Upper lobe of right lung (tissue), 1 donor: ENCODE measurements around the gene RNF214. TPM values are rescaled to one million over a fixed set of nuclear protein-coding genes. Genes with fewer than 3 reads are reported as not detected.
A peak's percentile ranks its signal among the peaks of the same experiment; 100 is the strongest.

Experiments used
- ATAC-seq: fragments of 200-7000 bp; cut with Tn5 transposase; one replicate; pipeline ENCODE4 v1.9.1; 2020; ENCODE audit warnings: mild to moderate bottlenecking, moderate library complexity
- DNase-seq: peaks from one replicate; pipeline ENCODE4 v3.0.0-alpha.2; 2020
- H3K27ac ChIP-seq: fragments of 200-600 bp; one replicate; pipeline ENCODE4 v1.8.0; 2022
- H3K27me3 ChIP-seq: fragments of 200-600 bp; one replicate; pipeline ENCODE4 v1.8.0; 2022; ENCODE audit warnings: mild to moderate bottlenecking
- H3K36me3 ChIP-seq: fragments of 200-600 bp; one replicate; pipeline ENCODE4 v1.8.0; 2022
- H3K4me1 ChIP-seq: fragments of 200-600 bp; one replicate; pipeline ENCODE4 v1.8.0; 2022
- H3K4me3 ChIP-seq: fragments of 200-600 bp; one replicate; pipeline ENCODE4 v1.8.0; 2022; ENCODE audit warnings: mild to moderate bottlenecking
- H3K9me3 ChIP-seq: fragments of 200-600 bp; one replicate; pipeline ENCODE4 v1.8.0; 2022
- intact Hi-C: fragments of 100-400 bp; cut with DNase I; formaldehyde crosslinking; loops from one replicate; pipeline ENCODE4 v1.11.0; 2022
- total RNA-seq: library from RNA; stranded (reverse); fragmentation: NEBNext Ultra II Directional; extraction: Animal tissue kit (Norgen Biotek cat#: 25700); gene quantifications from one replicate; pipeline ENCODE4 v1.2.1, GENCODE V29; 2021
- TF ChIP-seq, protein P1 (sequence below): fragments of 200-600 bp; IDR thresholded peaks from one replicate; pipeline ENCODE4 v1.8.0; 2022; ENCODE audit warnings: antibody characterized with exemption
- donor health status: DM: no; HTN: yes; CAD: no; lungs with severe emphysema.

RNF214 gene
- total RNA-seq, 1 donor from 2014 or later: 27.1 TPM

DNA sequence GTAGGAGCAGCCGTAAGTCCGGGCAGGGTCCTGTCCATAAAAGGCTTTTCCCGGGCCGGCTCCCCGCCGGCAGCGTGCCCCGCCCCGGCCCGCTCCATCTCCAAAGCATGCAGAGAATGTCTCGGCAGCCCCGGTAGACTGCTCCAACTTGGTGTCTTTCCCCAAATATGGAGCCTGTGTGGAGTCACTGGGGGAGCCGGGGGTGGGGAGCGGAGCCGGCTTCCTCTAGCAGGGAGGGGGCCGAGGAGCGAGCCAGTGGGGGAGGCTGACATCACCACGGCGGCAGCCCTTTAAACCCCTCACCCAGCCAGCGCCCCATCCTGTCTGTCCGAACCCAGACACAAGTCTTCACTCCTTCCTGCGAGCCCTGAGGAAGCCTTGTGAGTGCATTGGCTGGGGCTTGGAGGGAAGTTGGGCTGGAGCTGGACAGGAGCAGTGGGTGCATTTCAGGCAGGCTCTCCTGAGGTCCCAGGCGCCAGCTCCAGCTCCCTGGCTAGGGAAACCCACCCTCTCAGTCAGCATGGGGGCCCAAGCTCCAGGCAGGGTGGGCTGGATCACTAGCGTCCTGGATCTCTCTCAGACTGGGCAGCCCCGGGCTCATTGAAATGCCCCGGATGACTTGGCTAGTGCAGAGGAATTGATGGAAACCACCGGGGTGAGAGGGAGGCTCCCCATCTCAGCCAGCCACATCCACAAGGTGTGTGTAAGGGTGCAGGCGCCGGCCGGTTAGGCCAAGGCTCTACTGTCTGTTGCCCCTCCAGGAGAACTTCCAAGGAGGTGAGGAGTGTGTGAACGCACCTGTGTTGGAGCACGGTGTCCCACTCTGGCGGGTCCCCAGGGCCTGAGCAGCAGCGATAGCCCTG lies 33.2 kb upstream of the RNF214 start, which contains the start of gene TAGLN:
Gene TAGLN, plus strand, starts transcription at position 318 of the 863 bp plus-strand sequence. CDS start 3,644 bp downstream, outside the sequence.
- intact Hi-C loops: no loop called here
- DNase-seq (peak; percentile 78), ATAC-seq (peak; percentile 74)
- H3K4me1 ChIP-seq: peaks cover 18% of the 10 kb centered on the region
- H3K27ac ChIP-seq: peak within 1 kb of the TSS; percentile 85
- H3K9me3 ChIP-seq: no peaks in the 10 kb centered on the region
- H3K4me3 ChIP-seq: peak within 1 kb of the TSS; percentile 48
- no peaks in the 10 kb centered on the region for H3K27me3 ChIP-seq
- H3K36me3 ChIP-seq: peaks cover 17% of the 10 kb centered on the region
- TF ChIP-seq, protein P1, sequence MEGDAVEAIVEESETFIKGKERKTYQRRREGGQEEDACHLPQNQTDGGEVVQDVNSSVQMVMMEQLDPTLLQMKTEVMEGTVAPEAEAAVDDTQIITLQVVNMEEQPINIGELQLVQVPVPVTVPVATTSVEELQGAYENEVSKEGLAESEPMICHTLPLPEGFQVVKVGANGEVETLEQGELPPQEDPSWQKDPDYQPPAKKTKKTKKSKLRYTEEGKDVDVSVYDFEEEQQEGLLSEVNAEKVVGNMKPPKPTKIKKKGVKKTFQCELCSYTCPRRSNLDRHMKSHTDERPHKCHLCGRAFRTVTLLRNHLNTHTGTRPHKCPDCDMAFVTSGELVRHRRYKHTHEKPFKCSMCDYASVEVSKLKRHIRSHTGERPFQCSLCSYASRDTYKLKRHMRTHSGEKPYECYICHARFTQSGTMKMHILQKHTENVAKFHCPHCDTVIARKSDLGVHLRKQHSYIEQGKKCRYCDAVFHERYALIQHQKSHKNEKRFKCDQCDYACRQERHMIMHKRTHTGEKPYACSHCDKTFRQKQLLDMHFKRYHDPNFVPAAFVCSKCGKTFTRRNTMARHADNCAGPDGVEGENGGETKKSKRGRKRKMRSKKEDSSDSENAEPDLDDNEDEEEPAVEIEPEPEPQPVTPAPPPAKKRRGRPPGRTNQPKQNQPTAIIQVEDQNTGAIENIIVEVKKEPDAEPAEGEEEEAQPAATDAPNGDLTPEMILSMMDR: no peak

GRCh38 chr11:117199916-117200812 lies 32.3 kb upstream of the RNF214 start:
- ATAC-seq: no peak
- intact Hi-C loops: no loop called here
- peak overlapping the region; percentile 85 for H3K27ac ChIP-seq
- DNase-seq: no peak
- H3K27me3 ChIP-seq: no peaks in the 10 kb centered on the region
- H3K4me1 ChIP-seq: peaks cover 18% of the 10 kb centered on the region
- TF ChIP-seq, protein P1: no peak
- H3K4me3 ChIP-seq: peak overlapping the region; percentile 48
- H3K9me3 ChIP-seq: no peaks in the 10 kb centered on the region
- H3K36me3 ChIP-seq: peaks cover 23% of the 10 kb centered on the region

DNA sequence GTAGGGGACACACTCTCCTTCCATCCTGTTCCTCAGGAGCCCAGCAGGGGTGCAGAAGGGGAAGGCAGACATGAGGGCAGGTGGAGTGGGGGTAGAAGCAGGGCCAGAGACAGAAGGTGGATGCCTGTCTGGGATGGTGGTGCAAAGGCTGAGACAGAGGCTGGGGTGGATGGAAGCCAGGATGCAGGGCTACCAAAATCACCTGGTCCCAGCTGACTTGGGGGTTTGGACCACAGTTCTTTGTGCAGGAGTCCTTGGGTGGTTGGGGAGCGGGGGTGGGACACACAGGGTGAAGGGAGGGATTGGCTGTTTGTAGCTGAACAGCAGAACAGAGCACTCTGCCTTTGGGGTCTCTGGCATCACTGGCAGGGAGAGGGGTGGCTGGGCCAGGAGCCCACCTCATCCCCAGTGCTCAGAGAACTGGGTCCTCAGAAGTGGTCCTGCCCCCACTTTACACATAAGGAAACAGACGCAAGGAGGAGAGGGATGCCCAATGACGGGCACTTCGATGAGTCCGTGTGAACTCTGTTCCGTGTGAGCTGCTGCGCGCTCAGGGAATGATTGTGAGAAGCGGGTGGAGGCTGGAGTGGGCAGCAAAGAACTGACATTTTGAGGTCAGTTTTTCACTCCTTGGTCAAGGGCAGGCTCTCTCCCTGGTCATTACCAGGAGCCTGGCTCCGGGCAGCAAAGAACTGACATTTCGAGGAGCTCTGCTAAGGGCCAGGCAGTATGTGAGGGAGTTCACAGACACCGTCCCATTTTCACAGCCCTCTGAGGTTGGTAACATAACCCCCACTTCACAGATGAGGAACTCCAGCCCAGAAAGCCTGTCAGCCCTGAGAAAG lies 31.4 kb upstream of the RNF214 start:
- intact Hi-C loops: no loop called here
- Histone ChIP-seq H3K4me1 (peaks cover 18% of the 10 kb centered on the region), H3K9me3 (no peaks in the 10 kb centered on the region), H3K27ac (peak overlapping the region; percentile 85), H3K36me3 (peaks cover 28% of the 10 kb centered on the region), H3K27me3 (no peaks in the 10 kb centered on the region), H3K4me3 (peak overlapping the region; percentile 48)
- TF ChIP-seq, protein P1: no peak
- ATAC-seq (no peak), DNase-seq (no peak)

DNA sequence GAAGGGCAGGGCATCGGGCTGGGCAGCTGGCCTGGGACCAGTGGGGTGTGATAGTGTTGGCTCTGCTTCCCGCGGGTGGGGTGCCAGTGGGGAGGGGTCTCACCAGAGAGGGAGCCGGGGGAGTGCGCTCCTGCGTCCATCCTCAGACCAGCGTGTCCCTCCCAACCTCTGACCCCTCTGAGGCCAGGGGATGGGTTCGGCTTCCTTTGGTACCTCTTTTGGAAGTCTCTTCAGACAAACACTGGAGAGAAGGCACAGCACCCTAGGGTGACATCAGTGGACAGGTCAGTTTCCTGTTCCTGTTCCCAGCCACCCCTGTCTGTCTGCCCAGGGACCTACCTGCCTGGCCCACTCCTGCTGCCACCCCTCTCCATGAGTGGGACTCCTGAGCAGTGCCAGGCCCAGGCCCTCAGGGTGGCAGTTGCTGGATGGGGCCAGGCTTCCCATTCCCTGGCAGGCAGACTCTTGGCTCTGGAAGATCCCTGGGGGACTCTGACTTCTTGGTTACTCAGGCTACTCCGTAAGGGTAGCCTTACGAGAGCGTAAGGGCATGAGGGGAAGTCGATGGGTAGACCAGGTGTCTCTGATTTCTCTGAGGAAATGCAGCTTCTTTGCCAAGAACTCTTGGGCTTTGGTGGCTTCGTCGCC lies 30.7 kb upstream of the RNF214 start:
- intact Hi-C loops: no loop called here
- Histone ChIP-seq H3K36me3 (peaks cover 28% of the 10 kb centered on the region), H3K4me1 (peaks cover 18% of the 10 kb centered on the region), H3K4me3 (peak overlapping the region; percentile 48), H3K27me3 (no peaks in the 10 kb centered on the region), H3K9me3 (no peaks in the 10 kb centered on the region), H3K27ac (peak overlapping the region; percentile 85)
- DNase-seq (no peak), ATAC-seq (no peak)
- TF ChIP-seq, protein P1: no peak
